Activated B cell treated with CpG ODN at 0.5 μM for 24 hours (primary cell): ENCODE measurements around the gene CATSPER4. TPM values are rescaled to one million over a fixed set of nuclear protein-coding genes. Genes with fewer than 3 reads are reported as not detected.

Experiments used
- ATAC-seq: fragments of 200-7000 bp; cut with Tn5 transposase; one replicate; pipeline ENCODE4 v1.10.0; 2021; ENCODE audit warnings: low read depth, mild to moderate bottlenecking, moderate library complexity
- CTCF ChIA-PET: fragments of 350-600 bp; sonication (Branson Sonifier 250); formaldehyde crosslinking; loops from one replicate; lab custom pipeline; 2021; ENCODE audit warnings: antibody characterized with exemption; lab: Charles Lee
- POLR2A ChIA-PET: fragments of 350-600 bp; sonication (Branson Sonifier 250); formaldehyde crosslinking; loops from one replicate; lab custom pipeline; 2021; ENCODE audit warnings: antibody characterized with exemption; lab: Charles Lee
- DNase-seq: peaks from one replicate; pipeline ENCODE4 v3.0.0; 2022
- H3K27ac Mint-ChIP-seq: one replicate; pipeline ENCODE4 v1.8.0; 2020; ENCODE audit warnings: mixed read lengths
- H3K27me3 Mint-ChIP-seq: one replicate; pipeline ENCODE4 v1.8.0; 2021; ENCODE audit warnings: mixed read lengths
- H3K36me3 Mint-ChIP-seq: one replicate; pipeline ENCODE4 v1.8.0; 2021; ENCODE audit warnings: low read depth, mixed read lengths
- H3K4me1 Mint-ChIP-seq: one replicate; pipeline ENCODE4 v1.8.0; 2021; ENCODE audit warnings: mixed read lengths
- H3K4me3 Mint-ChIP-seq: one replicate; pipeline ENCODE4 v1.8.0; 2020; ENCODE audit warnings: mild to moderate bottlenecking, mixed read lengths
- H3K9me3 Mint-ChIP-seq: one replicate; pipeline ENCODE4 v1.8.0; 2020; ENCODE audit warnings: mixed read lengths
- intact Hi-C: fragments of 100-400 bp; cut with micrococcal nuclease; formaldehyde crosslinking; loops from one replicate; pipeline ENCODE4 v1.15.1; 2024
- total RNA-seq: library from RNA; stranded (reverse); gene quantifications from 2 replicates; pipeline ENCODE4 v1.2.3, GENCODE V29; 2022
- TF ChIP-seq, protein P1 (sequence below): fragments of 200-600 bp; IDR thresholded peaks from one replicate; pipeline ENCODE4 v1.8.0; 2022; ENCODE audit warnings: antibody characterized with exemption, mild to moderate bottlenecking

Gene CATSPER4
- total RNA-seq, 1 donor from 2014 or later, result not detected

DNA sequence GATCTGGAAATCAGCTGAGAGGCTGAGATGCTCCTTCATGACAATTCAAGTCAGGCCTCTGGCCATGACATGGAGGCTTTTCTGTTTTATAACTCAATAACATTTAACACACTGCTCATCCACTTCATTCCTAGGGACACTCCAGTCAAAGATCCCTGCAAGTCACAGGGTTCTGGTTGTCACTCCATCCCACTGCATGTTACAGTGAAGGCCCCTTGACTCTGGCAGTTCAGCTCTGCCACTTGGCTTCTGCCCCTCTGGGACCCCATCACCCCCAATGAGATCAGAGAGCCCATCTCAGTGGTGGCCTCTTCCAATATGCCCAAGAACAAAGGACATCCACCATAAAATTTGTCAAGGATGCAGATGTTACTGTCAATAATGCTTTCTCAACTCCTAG lies 41.5 kb upstream of the CATSPER4 start:
- no peak for ATAC-seq
- no peak for DNase-seq
- TF ChIP-seq, protein P1, sequence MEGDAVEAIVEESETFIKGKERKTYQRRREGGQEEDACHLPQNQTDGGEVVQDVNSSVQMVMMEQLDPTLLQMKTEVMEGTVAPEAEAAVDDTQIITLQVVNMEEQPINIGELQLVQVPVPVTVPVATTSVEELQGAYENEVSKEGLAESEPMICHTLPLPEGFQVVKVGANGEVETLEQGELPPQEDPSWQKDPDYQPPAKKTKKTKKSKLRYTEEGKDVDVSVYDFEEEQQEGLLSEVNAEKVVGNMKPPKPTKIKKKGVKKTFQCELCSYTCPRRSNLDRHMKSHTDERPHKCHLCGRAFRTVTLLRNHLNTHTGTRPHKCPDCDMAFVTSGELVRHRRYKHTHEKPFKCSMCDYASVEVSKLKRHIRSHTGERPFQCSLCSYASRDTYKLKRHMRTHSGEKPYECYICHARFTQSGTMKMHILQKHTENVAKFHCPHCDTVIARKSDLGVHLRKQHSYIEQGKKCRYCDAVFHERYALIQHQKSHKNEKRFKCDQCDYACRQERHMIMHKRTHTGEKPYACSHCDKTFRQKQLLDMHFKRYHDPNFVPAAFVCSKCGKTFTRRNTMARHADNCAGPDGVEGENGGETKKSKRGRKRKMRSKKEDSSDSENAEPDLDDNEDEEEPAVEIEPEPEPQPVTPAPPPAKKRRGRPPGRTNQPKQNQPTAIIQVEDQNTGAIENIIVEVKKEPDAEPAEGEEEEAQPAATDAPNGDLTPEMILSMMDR, result no peak
- POLR2A ChIA-PET, result interaction anchor here (0.7 kb wide), 1 partner anchor 233 kb away, joined by 3 read pairs; no protein-coding TSS in a partner anchor
- CTCF ChIA-PET, result interaction anchor here (1.2 kb wide), 1 partner anchor 10 kb away, joined by 3 read pairs; no protein-coding TSS in a partner anchor
- Mint-ChIP-seq H3K4me1 (peaks cover 3% of the 10 kb centered on the region), H3K9me3 (no peaks in the 10 kb centered on the region), H3K27ac (no peak overlapping the region), H3K27me3 (peaks cover 15% of the 10 kb centered on the region), H3K36me3 (no peaks in the 10 kb centered on the region), H3K4me3 (no peak overlapping the region)
- intact Hi-C loops, result no loop called here

GRCh38 chr1:26153966-26154532 lies 36.4 kb upstream of the CATSPER4 start:
- Mint-ChIP-seq H3K27ac (no peak overlapping the region), H3K27me3 (peaks cover 26% of the 10 kb centered on the region), H3K4me3 (no peak overlapping the region), H3K9me3 (no peaks in the 10 kb centered on the region), H3K36me3 (no peaks in the 10 kb centered on the region), H3K4me1 (no peaks in the 10 kb centered on the region)
- intact Hi-C loops, result no loop called here
- ChIA-PET POLR2A (interaction anchor here (0.6 kb wide), 1 partner anchor 153 kb away, joined by 4 read pairs; no protein-coding TSS in a partner anchor), CTCF (interaction anchor here (1.6 kb wide), 1 partner anchor 9 kb away, joined by 7 read pairs; no protein-coding TSS in a partner anchor)
- DNase-seq (no peak), ATAC-seq (no peak)
- TF ChIP-seq, protein P1, result no peak

- Mint-ChIP-seq H3K27me3 (peaks cover 30% of the 10 kb centered on the region), H3K4me1 (no peaks in the 10 kb centered on the region), H3K9me3 (no peaks in the 10 kb centered on the region), H3K4me3 (no peak overlapping the region), H3K36me3 (no peaks in the 10 kb centered on the region), H3K27ac (no peak overlapping the region)
- ChIA-PET POLR2A (interaction anchor here (0.6 kb wide), 1 partner anchor 154 kb away, joined by 4 read pairs; no protein-coding TSS in a partner anchor), CTCF (interaction anchor here (0.7 to 1.6 kb wide), 3 partner anchors 10 to 262 kb away, joined by 3 to 7 read pairs (median 4); no protein-coding TSS in a partner anchor)
- intact Hi-C loops, result no loop called here
- no peak for ATAC-seq
- DNase-seq, result no peak
- TF ChIP-seq, protein P1, result no peak
Observed at GRCh38 chr1:26154750-26155149, 35.7 kb upstream of the CATSPER4 start.

DNA sequence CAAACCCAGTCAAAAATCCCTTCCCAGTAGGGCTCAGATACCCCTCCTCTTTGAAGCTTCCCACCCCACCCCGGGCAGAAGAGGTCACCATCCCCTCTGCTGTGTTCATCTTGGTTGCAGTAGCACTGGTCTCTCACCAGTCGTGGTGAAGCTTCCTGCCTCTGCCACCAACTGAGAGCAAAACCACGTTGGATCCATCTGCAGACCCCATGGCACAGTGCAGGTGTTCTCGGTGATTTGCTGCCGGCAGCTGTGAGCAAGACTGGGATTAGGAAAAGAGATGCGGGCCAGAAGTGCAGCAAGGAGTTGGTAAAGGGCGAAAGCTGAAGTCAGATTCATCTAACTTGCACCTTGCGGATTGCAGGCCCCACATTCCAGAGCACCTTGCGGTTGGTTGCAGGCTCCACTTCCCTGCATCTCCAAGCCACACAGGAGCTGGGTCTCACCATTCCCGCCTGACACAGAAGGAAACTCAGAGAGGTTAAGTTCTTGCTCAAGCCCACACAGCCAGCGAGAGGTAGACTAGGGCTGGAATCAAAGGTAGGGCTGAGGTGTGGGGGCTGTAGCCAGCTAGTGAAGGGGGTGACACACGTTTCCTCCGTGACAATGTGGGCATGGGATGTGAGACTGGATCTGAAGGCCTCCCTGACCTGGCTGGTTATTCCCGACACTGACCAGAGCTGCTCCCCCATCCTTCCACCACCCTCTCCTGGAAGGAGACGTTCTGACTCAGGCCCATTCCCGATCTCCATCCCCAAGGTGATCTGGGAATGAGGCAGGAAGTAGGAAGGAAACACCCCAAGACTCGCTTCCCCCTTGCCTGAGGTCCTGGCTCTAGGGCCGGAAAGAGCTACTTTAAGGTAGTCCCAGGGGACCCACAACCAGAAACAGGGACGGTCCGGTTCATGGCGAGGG lies 34.8 kb upstream of the CATSPER4 start:
- ChIA-PET POLR2A (no interaction called here), CTCF (interaction anchor here (0.7 to 1.7 kb wide), 3 partner anchors 11 to 261 kb away, joined by 3 to 4 read pairs (median 4); partner anchors contain the start of gene ZNF593)
- ATAC-seq, result no peak
- no peaks in the 10 kb centered on the region for H3K9me3 Mint-ChIP-seq
- H3K4me3 Mint-ChIP-seq, result no peak overlapping the region
- peaks cover 31% of the 10 kb centered on the region for H3K27me3 Mint-ChIP-seq
- TF ChIP-seq, protein P1, result no peak
- intact Hi-C loops, result no loop called here
- DNase-seq, result no peak
- H3K36me3 Mint-ChIP-seq, result no peaks in the 10 kb centered on the region
- H3K4me1 Mint-ChIP-seq, result no peaks in the 10 kb centered on the region
- no peak overlapping the region for H3K27ac Mint-ChIP-seq
